GM18870 (cell line): ENCODE data around the gene GRIP1.

ENCODE experiments used
- ATAC-seq: cut with Tn5 transposase; IDR thresholded peaks from one replicate; pipeline ENCODE4 v1.9.1; 2021; ENCODE audit warnings: moderate library complexity; ENCODE audit not compliant: unreplicated experiment

GRIP1 gene

DNA sequence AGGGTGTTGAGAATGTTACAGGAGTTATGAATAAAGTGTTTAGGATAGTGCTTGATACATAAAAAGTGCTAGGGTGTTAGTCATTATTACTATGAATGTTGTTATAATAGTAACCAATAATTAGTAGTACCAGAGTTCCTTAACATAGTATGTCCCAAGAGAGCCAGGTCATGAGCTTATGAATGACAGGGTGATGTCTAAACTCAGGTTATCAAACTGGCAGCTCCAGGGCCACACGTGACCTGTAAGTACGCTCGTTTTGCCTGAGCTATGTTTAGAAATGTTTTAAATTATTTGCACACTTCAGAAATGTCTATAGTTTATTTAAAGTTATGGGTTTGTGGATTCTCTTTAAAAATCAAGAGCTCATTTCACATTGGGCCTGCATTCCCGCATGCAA lies 14.1 kb upstream of the GRIP1 start:
- no peak for ATAC-seq

GRCh38 chr12:66692170-66692569 lies 13.3 kb upstream of the GRIP1 start:
- ATAC-seq, result no peak

- no peak for ATAC-seq
Observed at GRCh38 chr12:66688846-66689439, 10.1 kb upstream of the GRIP1 start.

- no peak for ATAC-seq
Observed at GRCh38 chr12:66684222-66684621, 5.3 kb upstream of the GRIP1 start.

DNA sequence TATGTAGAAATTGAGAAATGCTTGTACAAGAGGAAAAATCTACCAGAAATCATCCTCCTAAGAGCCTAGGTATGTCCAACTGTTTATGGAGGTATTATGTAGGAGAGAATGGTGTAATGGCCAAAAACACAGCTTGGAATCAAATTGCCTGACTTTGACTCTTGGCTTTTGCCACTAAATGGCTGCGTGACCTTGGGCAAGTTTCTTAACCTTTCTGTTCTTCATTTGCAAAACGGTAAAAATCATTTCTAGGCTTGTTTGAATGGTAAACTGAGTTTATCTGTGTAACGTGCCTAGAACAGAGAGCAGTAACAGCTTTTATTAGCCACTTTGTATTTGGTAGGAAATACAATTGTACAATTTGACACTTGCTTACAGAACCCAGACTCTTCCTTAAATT lies 4.9 kb upstream of the GRIP1 start:
- no peak for ATAC-seq

GRCh38 chr12:66683073-66683472 lies 4.2 kb upstream of the GRIP1 start:
- no peak for ATAC-seq

- ATAC-seq, result no peak
Observed at GRCh38 chr12:66679461-66680084, 697 bp upstream of the GRIP1 start.

DNA sequence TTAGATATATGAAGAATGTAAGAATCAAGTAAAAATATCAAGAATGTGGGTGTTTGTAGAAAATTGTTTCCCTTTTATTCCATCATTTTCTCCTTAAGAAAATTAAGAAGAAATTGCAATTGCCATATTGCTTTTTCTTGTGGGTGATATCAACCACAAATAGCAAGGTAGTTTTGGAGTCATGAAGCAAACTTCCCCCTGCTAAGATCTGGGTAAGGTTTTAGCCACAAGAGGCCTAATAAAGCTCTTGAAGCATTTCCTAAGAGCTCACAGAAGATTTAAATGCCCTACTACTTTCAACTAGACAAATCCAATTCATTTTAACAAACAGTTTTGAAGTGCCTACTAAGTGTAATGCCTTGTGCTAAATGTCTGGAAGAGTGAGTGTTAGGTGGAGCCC lies 2.6 kb downstream of the GRIP1 start:
- ATAC-seq, result no peak

- ATAC-seq, result no peak
Observed at GRCh38 chr12:66674495-66675122, 4.3 kb downstream of the GRIP1 start.

- ATAC-seq, result no peak
Observed at GRCh38 chr12:66669541-66669940, 9.3 kb downstream of the GRIP1 start.

GRCh38 chr12:66668311-66668710 lies 10.6 kb downstream of the GRIP1 start:
- ATAC-seq, result no peak

DNA sequence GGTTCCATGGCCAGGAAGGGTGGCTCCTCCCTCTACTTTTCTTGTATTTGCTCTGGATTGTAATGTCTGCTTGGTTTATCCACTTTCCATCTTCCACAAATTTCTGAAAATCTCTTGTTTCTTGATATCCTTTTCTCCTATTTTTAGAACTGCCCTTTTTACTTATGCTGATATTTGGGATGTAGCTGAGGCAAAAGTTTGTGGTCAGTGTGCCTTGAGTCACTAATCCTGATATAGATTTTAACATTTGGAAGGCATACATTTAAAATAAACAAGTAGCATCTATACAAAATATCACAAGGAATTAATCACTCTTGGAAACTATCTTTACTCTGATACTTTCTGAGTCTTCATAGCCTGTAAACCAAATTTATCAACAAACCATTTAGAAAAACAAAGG lies 11.0 kb downstream of the GRIP1 start:
- ATAC-seq, result no peak

- no peak for ATAC-seq
Observed at GRCh38 chr12:66666481-66666880, 12.4 kb downstream of the GRIP1 start.

DNA sequence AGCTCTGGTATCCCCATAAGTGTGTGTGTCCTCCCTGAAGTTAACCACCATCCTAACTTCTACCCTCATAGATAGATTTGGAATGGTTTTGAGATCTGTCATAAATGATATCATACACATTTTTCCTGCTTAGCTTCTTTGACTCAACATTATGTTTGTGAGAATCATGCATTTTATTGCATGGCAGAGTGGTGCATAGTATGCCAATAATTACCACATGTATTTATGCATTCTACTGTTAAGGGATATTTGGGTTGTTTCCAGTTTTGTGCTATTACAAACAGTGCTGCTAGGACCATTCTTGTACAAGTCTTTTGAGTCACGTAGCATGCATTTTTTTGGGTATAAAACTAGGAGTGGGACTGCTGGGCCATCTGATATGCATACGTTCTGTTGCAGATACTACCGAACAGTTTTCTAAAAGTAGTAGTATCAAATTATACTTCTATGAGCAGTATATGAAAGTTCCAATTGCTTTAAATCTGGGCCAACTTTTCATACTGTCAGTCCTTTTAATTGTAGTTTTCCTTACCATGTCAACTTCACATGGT lies 13.4 kb downstream of the GRIP1 start:
- ATAC-seq, result no peak

- no peak for ATAC-seq
Observed at GRCh38 chr12:66664076-66664475, 14.8 kb downstream of the GRIP1 start.

DNA sequence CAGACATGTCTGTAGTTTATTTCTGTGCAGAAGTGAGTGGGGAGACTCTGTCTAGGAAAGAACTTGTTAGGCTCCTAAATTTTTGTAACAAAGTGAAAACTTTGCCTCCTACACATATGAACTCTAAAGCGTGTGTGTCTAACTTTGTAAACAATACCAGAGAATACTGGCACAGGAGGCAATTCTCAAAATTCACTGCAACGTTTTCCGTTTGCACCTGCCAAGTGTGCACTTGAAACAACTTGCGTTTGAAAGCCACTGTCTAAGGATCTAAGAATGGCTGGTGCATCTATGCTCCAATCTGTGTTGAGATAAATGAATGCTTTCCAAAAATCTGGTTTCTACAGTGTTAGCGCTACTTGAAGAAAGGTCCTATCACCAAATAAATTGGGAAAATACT lies 15.3 kb downstream of the GRIP1 start:
- ATAC-seq, result no peak

GRCh38 chr12:66662729-66663128 lies 16.1 kb downstream of the GRIP1 start:
- ATAC-seq, result no peak

GRCh38 chr12:66662179-66662578 lies 16.7 kb downstream of the GRIP1 start:
- no peak for ATAC-seq

DNA sequence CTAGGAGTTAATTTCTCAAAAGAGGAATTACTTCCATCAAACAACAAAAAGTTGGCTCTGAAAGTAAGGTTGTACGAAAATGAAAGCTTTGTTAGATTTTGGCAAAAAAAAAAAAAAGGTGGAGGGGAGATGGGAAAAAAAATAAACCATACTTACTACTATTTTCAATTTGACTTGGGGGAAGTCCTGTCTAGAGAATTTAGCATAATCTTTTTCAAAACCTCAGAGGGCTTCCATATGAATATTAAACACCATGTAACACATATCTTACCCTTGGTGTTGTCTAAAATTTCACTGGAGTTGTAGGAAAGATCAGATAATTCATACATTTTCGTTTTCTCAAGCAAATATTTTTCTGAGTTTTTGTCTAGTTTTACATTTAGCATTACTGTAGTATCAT lies 17.5 kb downstream of the GRIP1 start:
- ATAC-seq, result no peak

- ATAC-seq, result no peak
Observed at GRCh38 chr12:66653796-66654195, 25.1 kb downstream of the GRIP1 start.

GRCh38 chr12:66648033-66648735 lies 30.7 kb downstream of the GRIP1 start:
- ATAC-seq, result no peak
